Mesodermal cell (in vitro differentiated cells): ENCODE results near the gene LRBA.

Source experiments
- H3K27ac ChIP-seq: 2 replicates; pipeline ENCODE4 v1.7.0; 2013; ENCODE audit warnings: mild to moderate bottlenecking, low read depth, low read length, moderate library complexity; ENCODE audit not compliant: severe bottlenecking
- H3K36me3 ChIP-seq: 2 replicates; pipeline ENCODE4 v1.7.1; 2013; ENCODE audit warnings: mild to moderate bottlenecking, low read length, moderate library complexity; ENCODE audit not compliant: control insufficient read depth, insufficient read depth
- H3K4me1 ChIP-seq: one replicate; pipeline ENCODE4 v1.7.1; 2013; ENCODE audit warnings: mild to moderate bottlenecking, low read length; ENCODE audit not compliant: insufficient read depth, control insufficient read depth, poor library complexity, severe bottlenecking
- H3K4me3 ChIP-seq: 2 replicates; pipeline ENCODE4 v1.7.0; 2013; ENCODE audit warnings: low read length, control low read depth, mild to moderate bottlenecking; ENCODE audit not compliant: insufficient read depth, poor library complexity, severe bottlenecking; ENCODE audit errors: extremely low read depth
- H3K9me3 ChIP-seq: 2 replicates; pipeline ENCODE4 v1.7.1; 2013; ENCODE audit warnings: mild to moderate bottlenecking, low read length, moderate library complexity; ENCODE audit not compliant: control insufficient read depth
- WGBS, 2 experiments: methylation state at CpG; one replicate each; pipeline ENCODE4 v1.1.5; 2013; ENCODE audit warnings: missing lambda C conversion rate in 2 of 2; ENCODE audit not compliant: insufficient coverage in 2 of 2; 5-methylcytosine and 5-hydroxymethylcytosine counted together

LRBA gene

DNA sequence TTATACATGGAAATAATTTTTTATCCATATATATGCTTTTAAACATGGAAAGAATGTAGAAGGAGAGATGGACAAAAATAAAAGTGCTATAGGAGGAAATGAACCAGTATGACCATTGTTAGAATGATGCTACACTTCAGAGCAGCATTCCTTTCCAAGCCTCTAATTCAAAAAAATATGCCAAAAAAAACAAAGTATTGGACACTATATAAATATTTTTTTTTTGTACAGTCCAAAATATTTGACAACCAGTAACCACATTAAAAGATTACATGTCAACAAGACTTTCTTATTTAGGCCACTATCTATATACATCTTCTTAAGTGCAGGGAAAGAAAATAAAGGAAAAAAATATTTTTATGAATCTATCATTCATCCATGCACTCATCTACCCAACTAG is 198.6 kb downstream of the LRBA start:
- Histone ChIP-seq H3K4me1 (peaks cover 4% of the 10 kb centered on the region), H3K9me3 (no peaks in the 10 kb centered on the region), H3K27ac (no peak overlapping the region), H3K36me3 (no peaks in the 10 kb centered on the region), H3K4me3 (no peak overlapping the region)

DNA sequence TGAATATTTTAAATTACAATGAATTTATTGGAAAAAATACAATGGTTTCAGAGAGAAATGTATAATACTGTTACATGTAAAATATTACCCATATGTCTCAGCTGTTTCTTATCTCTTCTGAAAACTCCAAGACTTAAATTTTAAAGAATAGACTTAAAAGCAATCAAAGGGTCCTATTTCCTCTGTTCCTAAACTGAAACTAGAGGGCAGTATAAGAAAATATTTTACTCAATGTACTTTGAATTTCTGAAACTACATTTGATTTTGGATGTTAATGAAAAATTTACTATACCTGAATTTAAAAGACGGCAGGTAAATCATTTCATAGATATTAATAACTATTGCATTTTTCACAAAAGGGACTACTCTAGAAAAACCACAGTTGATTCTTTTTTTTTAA is 200.2 kb downstream of the LRBA start:
- no CpG with 5 or more reads among the region's 1 CpG for WGBS, 2 experiments
- H3K4me1 ChIP-seq, result no peaks in the 10 kb centered on the region

DNA sequence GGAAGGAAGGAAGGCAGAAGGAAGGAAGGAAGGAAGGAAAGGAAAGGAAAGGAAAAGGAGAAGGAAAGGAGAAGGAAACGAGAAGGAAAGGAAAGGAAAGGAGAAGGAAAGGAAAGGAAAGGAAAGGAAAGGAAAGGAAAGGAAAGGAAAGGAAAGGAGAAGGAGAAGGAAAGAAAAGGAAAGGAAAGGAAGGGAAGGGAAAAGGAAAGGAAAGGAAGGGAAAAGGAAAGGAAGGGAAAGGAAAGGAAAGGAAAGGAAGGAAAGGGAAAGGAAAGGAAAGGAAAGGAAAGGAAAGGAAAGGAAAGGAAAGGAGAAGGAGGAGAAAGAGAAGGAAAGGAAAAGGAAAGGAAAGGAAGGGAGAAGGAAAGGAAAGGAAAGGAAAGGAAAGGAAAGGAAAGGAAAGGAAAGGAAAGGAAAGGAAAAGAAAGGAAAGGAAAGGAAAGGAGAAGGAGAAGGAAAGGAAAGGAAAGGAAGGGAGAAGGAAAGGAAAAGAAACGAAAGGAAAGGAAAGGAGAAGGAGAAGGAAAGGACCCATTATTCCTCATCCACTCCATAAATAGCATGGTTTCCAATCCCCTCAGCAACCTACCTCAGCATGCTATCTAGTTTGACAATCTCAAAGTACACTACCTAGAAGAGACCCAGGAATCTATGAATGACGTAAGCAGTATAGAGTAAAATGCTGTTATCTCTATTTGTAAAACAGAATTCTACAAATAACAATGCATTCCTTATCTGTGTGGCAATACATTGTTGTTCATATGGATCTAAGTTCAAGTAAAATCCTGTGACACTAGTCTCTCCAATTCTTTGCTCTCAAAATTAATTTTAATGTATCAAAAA is 209.7 kb downstream of the LRBA start:
- 100% methylated on average over 1 of the region's 3 CpGs for WGBS, 2 experiments
- no peaks in the 10 kb centered on the region for H3K36me3 ChIP-seq
- no peaks in the 10 kb centered on the region for H3K9me3 ChIP-seq
- no peak overlapping the region for H3K4me3 ChIP-seq
- no peak overlapping the region for H3K27ac ChIP-seq
- H3K4me1 ChIP-seq, result no peaks in the 10 kb centered on the region

More for the DNA sequence above, 200.2 kb downstream of the LRBA start:
- no peak overlapping the region for H3K27ac ChIP-seq
- no peaks in the 10 kb centered on the region for H3K9me3 ChIP-seq
- no peaks in the 10 kb centered on the region for H3K36me3 ChIP-seq
- H3K4me3 ChIP-seq, result no peak overlapping the region

DNA sequence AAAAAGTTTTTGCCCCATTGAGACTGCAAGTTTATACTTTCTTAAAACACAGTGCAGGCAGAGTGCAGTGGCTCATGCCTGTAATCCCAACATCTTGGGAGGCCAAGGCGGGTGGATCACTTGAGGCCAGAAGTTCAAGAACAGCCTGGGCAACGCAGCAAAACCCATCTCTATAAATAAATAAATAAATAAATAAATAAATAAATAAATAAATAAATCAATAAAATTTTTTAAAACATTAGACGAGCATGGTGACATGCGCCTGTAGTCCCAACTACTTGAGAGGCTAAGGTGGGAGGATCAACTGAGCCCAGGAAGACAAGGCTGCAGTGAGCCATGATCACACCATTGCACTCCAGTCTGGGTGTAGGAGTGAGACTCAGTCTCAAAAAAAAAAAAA is 213.3 kb downstream of the LRBA start:
- WGBS, 2 experiments, result 100% methylated on average over 2 of the region's 4 CpGs
- no peaks in the 10 kb centered on the region for H3K9me3 ChIP-seq
- no peak overlapping the region for H3K27ac ChIP-seq
- H3K4me1 ChIP-seq, result no peaks in the 10 kb centered on the region
- no peak overlapping the region for H3K4me3 ChIP-seq
- no peaks in the 10 kb centered on the region for H3K36me3 ChIP-seq

DNA sequence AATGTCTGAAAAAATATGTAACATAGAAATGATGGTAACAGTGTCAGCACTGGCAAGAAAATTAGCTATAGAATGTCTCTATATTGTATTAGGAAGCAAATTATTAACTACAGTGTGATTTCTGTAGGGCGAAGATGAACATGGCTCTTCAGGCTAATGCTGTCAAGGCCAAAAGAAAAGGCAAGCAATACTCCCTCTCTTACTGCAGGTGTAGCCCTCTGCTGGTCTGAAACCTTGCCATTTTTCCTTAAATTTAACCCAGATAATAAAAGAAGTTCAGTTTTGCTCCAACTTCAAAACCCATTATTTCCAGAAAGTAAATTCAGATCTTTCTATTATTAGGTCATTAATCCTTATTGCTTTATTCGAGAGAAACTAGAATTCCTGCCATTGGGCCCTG is 215.9 kb downstream of the LRBA start:
- Histone ChIP-seq H3K4me1 (no peaks in the 10 kb centered on the region), H3K36me3 (no peaks in the 10 kb centered on the region), H3K4me3 (no peak overlapping the region), H3K27ac (no peak overlapping the region), H3K9me3 (no peaks in the 10 kb centered on the region)
- WGBS, 2 experiments, result no CpG with 5 or more reads among the region's 2 CpGs

DNA sequence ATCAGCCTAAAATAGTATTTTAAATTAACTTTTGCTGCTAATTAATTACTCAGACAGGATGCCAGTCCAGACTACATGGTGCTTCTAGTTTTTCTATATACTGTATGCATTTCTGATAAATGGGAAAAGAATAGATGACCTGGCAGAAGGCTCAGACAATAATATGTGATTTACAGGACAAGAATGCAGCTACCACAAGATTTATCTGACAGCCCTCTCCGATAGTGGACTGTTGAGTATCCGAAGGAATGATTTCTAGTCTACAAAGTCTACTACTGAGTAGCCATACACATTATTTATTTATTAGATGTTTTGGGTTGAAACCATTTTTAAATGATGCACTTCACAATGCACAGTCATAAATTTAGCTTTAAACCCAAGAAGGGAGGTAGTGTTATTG is 220.4 kb downstream of the LRBA start:
- H3K36me3 ChIP-seq, result no peaks in the 10 kb centered on the region
- no CpG with 5 or more reads among the region's 2 CpGs for WGBS, 2 experiments
- no peak overlapping the region for H3K27ac ChIP-seq
- no peak overlapping the region for H3K4me3 ChIP-seq
- no peaks in the 10 kb centered on the region for H3K9me3 ChIP-seq
- H3K4me1 ChIP-seq, result no peaks in the 10 kb centered on the region

DNA sequence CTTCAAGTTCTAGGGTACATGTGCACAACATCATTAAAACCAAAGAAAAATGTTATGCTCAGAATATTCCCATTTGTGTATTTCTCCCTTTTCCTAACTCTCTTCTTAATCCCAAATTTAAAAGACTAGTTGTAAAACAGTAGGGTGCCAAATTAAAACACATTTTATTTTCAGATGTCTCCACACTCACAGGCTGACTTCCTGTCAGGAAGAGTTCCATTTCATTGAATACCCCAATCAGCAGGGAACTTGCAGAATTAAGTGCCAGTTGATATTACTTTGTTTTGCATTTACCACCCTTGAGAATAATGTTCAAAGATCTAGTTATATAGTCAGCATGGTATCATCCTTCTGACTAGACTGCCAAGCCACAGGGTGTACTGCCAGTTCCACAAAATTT is 225.2 kb downstream of the LRBA start:
- Histone ChIP-seq H3K27ac (no peak overlapping the region), H3K4me1 (no peaks in the 10 kb centered on the region), H3K36me3 (no peaks in the 10 kb centered on the region), H3K9me3 (no peaks in the 10 kb centered on the region), H3K4me3 (no peak overlapping the region)

DNA sequence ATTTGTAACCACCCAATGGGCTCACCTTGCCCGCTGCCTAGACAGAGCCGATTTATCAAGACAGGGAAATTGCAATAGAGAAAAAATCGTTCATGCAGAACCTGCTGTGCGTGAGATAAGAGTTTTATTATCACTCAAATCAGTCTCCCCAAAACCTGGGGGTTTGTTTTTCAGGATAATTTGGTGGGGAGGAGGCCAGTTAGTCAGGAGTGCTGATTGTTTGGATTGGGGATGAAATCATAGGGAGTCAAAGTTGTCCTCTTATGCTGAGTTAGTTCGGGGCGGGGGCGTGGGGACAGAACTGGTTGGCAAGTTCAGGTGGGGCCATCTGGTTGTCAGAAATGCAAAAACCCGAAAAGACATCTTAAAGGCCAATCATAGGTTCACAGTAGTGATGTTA is 230.1 kb downstream of the LRBA start:
- H3K27ac ChIP-seq, result no peak overlapping the region
- no peaks in the 10 kb centered on the region for H3K9me3 ChIP-seq
- no peaks in the 10 kb centered on the region for H3K4me1 ChIP-seq
- no peaks in the 10 kb centered on the region for H3K36me3 ChIP-seq
- H3K4me3 ChIP-seq, result no peak overlapping the region
- 68 to 87% methylated on average over 3 to 4 of the region's 8 CpGs for WGBS, 2 experiments

DNA sequence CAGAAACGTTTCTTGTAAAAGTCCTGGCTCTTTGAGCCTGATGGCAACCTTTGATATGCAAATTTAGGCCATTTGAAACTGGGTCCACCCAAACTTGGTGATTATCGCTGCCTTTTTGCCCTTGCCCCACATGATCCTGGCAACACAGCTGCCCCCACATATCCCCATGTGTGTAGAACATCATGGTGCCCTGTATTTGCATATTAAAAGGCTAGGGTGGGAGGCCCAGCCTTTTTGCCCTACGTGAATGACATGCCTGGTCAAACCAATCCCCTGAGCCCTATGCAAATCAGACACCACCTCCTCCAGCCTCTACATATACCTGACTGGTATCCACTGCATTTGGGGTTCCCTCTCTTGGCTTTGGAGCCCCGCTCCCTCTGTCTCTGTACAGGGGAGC is 230.8 kb downstream of the LRBA start:
- no peak overlapping the region for H3K27ac ChIP-seq
- no peaks in the 10 kb centered on the region for H3K36me3 ChIP-seq
- no peak overlapping the region for H3K4me3 ChIP-seq
- WGBS, 2 experiments, result 34 to 48% methylated on average over 3 to 4 of the region's 4 CpGs
- H3K4me1 ChIP-seq, result no peaks in the 10 kb centered on the region
- H3K9me3 ChIP-seq, result no peaks in the 10 kb centered on the region

DNA sequence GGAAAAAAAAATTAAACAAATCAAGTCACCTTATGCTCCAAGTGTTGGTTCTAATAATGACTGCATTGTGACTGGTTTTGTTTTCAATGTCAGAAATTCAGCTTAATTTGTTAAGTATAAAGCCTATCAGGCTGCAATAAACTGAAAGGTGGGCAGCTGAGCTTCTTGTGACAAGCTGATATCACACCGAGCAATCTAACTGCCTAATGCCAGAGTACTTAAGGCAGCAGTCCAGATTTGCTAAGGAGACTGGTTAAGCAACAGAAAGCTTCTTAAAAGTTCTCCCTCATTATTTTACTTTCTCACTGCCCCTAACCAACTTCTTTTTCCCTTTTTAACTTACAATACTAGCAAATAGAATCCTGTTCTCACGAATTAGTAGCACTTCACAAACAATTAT is 232.2 kb downstream of the LRBA start:
- Histone ChIP-seq H3K4me1 (no peaks in the 10 kb centered on the region), H3K4me3 (no peak overlapping the region), H3K36me3 (no peaks in the 10 kb centered on the region), H3K9me3 (no peaks in the 10 kb centered on the region), H3K27ac (no peak overlapping the region)
- 78 to 100% methylated on average over 1 of the region's 2 CpGs for WGBS, 2 experiments

DNA sequence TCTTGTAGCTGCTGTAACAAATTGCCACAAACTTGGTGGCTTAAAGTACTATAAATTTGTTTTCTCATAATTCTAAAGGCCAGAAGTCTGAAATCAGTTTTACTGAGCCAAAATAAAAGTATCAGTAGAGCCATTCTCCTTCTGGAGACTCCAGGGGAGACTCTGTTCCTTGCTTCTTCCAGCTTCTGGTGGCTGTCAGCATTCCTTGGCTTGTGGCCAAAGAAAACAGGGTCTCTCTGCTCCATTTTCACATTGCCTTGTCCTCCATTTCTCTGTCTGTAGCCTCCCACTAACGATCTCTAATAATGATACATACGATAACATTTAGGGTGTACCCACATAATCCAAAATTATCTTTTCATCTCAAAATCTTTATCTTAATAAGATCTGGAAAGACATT is 232.8 kb downstream of the LRBA start:
- no peaks in the 10 kb centered on the region for H3K36me3 ChIP-seq
- 91% methylated on average over 2 of the region's 2 CpGs; no CpG with 5 or more reads in 1 of the 2 experiments for WGBS, 2 experiments
- no peaks in the 10 kb centered on the region for H3K9me3 ChIP-seq
- no peaks in the 10 kb centered on the region for H3K4me1 ChIP-seq
- no peak overlapping the region for H3K27ac ChIP-seq
- no peak overlapping the region for H3K4me3 ChIP-seq
